ENCODE results near the gene ABCB8.

The ABCB8 gene

GRCh38 chr7:151076863-151077704 is 48.8 kb downstream of the ABCB8 start:
- peak; percentile 72 for DNase-seq

- DNase-seq, result peak; percentile 41
These were observed 49.5 kb downstream of the ABCB8 start for GRCh38 chr7:151077705-151078232.

GRCh38 chr7:151078233-151079040 is 50.2 kb downstream of the ABCB8 start:
- DNase-seq, result no peak

GRCh38 chr7:151079199-151079910 is 51.1 kb downstream of the ABCB8 start:
- no peak for DNase-seq

GRCh38 chr7:151080067-151080521 is 51.8 kb downstream of the ABCB8 start:
- peak; percentile 78 for DNase-seq

- peak; percentile 98 for DNase-seq
These were observed 52.4 kb downstream of the ABCB8 start, which contains the start of gene FASTK for GRCh38 chr7:151080522-151081169. Gene FASTK, minus strand, starts transcription at chr7:151080809. Its CDS starts 43 bp downstream, at chr7:151080766.

GRCh38 chr7:151081170-151082101 is 53.2 kb downstream of the ABCB8 start:
- peak; percentile 87 for DNase-seq

GRCh38 chr7:151082141-151083070 is 54.2 kb downstream of the ABCB8 start:
- peak; percentile 74 for DNase-seq

- DNase-seq, result peak; percentile 89
These were observed 55.0 kb downstream of the ABCB8 start, which contains the start of gene TMUB1 for GRCh38 chr7:151083071-151083823. Gene TMUB1, minus strand, starts transcription at chr7:151083493. Its CDS starts 930 bp downstream, at chr7:151082563.

GRCh38 chr7:151083824-151084160 is 55.5 kb downstream of the ABCB8 start:
- DNase-seq, result no peak

- no peak for DNase-seq
These were observed 57.1 kb downstream of the ABCB8 start for GRCh38 chr7:151085329-151085690.

GRCh38 chr7:151085691-151086620 is 57.7 kb downstream of the ABCB8 start, which contains the start of gene AGAP3:
Gene AGAP3, plus strand, starts transcription at chr7:151086475. Its CDS starts 267 bp downstream, at chr7:151086742.
- peak; percentile 98 for DNase-seq

- DNase-seq, result peak; percentile 76
These were observed 58.6 kb downstream of the ABCB8 start for GRCh38 chr7:151086802-151087244.

- DNase-seq, result peak; percentile 88
These were observed 59.2 kb downstream of the ABCB8 start for GRCh38 chr7:151087245-151088018.

GRCh38 chr7:151088019-151088855 is 60.0 kb downstream of the ABCB8 start:
- DNase-seq, result no peak

Measured in DMS53 (cell line).